Left renal pelvis (tissue), 4 donors: Measurements from ENCODE around the gene NECTIN1. TPM values are rescaled to one million over a fixed set of nuclear protein-coding genes. Genes with fewer than 3 reads are reported as not detected.

Experiments used
- DNase-seq, 4 donors: peaks; one replicate each; pipeline ENCODE4 v3.0.0-alpha.2; 2013; ENCODE audit warnings: low read depth in 4 of 4, low spot score in 3 of 4
- polyA plus RNA-seq, 4 donors: library from polyadenylated mRNA; unstranded; fragments of 120-200 nt; gene quantifications; one replicate each; pipeline ENCODE4 v1.2.1, GENCODE V29; 2013; ENCODE audit not compliant: insufficient read length in 4 of 4

Gene NECTIN1
- polyA plus RNA-seq, 4 donors: 24.1 to 41.6 (median 37.0) TPM

DNA sequence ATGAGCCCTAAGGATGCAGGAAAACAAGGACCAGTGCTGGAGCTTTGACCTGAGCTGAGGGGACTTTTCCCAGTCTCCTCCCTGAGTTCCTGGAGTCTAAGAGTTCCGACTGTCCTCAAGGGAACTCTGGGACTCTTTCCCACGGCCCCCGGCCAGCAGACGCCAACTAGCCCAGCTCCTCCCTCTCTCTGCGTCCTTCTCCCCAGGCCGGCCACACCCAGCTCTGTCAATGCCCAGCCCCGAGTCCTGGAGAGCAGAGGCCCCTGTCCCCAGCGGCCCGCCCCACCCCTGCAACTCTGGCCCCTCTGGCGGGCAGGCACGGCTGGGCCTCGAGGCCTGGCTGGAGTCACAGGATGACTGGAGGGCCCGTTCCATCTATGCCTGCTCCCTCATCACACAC lies 29.8 kb downstream of the NECTIN1 start:
- no peak for DNase-seq

DNA sequence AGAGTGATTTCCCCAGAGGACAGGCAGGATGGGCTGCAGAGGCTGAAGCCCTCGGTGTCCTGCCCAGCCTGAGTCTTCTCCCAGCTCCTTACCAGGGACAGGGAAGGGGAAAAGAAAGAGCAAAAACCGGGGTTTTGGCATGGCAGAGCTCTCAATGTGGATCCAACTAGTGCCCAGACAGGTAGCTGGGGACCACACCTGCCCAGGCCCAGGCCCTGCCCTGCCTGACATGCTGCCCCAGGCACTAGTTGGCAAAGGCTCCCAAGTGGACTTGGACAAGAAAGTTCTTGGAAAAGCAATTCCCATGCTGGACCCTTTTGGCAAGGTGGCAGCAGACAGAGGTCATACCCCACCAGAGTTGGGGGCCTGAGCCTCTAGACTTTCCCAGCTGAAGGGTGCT lies 31.1 kb downstream of the NECTIN1 start:
- DNase-seq: no peak

DNA sequence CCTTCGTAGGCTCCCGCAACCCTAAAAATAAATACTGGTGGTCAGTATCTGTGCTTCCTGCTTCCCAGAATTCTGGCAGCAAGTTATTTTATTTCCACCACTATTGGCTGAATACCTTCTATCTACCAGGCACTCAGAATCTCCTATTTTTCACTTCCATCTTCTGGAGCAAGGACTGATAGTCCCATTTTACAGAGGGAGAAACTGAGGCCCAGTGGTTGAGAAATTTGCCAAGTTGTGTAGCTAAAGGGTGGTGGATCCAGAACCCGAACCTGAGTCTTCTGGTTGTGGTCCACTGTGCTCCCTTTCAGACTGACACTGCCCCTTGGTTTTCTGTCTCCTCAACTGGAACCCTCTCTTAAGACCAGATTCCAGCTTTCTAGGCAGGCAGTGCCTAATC lies 31.6 kb downstream of the NECTIN1 start:
- no peak for DNase-seq

DNA sequence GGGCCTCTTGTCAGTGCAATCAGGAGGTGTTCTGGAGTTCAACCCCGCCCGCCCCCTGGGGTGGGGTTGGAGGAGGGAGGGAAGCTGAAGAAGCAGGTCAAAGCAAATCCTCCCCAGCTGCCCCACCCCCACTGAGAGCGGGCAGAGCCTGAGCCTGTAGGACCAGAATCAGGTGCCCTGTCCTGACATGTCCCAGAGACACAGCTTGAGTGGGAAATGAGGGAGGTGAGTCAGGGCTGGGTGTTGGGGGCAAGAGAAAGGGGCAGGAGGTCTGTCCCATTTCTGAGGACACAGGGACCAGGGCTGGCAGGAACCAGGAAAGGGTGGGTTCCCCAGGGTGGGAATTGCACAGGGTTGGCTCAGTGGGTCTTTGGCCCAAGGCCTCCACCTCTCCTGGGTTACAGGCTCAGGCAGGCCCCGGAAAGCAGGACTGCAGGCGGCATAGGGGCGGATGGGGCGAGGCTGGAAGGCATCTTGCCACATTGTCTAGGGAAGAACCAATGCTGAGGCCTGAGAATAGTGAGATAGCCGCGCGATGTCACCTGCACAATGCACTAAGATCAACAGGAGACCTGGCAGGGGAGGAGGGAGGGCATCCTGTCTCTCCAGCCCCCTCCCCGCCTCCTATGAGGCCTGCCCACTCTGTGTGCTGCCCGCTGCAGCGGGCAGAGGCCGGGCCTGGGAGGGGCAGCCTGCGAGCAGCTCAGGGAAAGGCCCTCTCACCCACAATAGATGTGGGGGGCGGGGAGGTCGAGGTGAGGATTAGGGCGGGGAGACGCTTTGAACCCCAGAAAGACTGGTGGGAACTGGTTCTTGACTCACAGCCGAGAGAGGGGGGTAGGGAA lies 32.4 kb downstream of the NECTIN1 start:
- no peak for DNase-seq

DNA sequence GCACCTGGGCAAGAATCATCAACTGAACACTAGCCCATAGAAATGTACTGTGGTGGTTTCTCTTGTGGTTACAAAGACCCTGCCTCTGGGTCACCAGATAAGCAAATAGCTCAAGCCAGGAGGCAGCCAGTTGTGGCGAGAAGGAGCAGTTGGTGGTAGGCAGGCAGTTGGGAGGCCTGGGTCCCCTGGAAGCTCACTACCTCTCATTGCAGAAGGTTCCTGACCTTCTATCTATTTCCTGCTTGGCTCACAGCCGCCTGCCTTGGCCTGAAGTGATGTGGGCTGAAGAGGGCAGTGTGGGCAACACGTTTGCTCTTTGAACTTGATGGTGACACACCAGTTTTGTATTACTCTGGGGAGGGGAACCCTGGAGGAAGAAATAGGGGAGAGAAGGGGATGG lies 34.7 kb downstream of the NECTIN1 start:
- DNase-seq: no peak

DNA sequence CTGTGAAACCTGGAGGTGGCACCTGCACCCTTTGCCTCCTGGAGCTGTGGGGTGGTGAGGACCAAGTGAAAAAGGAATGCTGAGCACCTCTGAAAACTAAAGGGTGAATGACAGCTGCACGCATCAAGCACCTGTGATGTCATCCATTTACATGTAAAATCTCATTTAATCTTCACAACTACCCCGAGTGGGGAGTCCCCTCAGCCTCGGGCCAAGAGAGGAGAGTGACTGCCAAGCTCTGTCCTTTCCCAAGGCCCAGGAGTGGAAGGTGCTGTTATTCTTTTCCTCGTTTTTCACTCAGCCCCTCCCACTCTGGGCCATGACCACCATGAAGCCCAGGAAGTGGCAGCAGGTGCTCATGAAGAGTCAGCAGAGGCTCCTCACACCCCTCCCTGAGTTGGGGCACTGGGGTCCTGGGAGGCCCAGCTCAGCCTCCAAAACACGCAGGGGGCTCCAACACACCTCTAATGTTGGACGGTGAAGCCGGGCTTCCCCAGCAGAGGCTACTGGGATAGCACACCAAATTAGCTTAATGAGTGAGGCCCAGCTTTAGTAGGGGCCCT lies 35.7 kb downstream of the NECTIN1 start:
- no peak for DNase-seq

DNA sequence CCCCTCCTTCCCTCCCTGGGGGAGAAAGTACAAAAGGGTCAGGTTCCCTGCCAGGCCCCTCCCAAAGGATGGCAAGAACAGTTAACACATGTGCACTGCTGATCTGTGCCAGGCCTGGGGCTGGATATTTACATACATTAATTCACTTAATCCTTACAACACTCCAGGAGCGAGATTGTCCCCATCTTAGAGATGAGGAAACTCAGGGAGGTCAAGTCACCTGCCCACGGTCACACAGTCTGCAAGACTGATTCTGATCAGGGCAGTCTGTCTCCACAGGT lies 36.5 kb downstream of the NECTIN1 start:
- no peak for DNase-seq

DNA sequence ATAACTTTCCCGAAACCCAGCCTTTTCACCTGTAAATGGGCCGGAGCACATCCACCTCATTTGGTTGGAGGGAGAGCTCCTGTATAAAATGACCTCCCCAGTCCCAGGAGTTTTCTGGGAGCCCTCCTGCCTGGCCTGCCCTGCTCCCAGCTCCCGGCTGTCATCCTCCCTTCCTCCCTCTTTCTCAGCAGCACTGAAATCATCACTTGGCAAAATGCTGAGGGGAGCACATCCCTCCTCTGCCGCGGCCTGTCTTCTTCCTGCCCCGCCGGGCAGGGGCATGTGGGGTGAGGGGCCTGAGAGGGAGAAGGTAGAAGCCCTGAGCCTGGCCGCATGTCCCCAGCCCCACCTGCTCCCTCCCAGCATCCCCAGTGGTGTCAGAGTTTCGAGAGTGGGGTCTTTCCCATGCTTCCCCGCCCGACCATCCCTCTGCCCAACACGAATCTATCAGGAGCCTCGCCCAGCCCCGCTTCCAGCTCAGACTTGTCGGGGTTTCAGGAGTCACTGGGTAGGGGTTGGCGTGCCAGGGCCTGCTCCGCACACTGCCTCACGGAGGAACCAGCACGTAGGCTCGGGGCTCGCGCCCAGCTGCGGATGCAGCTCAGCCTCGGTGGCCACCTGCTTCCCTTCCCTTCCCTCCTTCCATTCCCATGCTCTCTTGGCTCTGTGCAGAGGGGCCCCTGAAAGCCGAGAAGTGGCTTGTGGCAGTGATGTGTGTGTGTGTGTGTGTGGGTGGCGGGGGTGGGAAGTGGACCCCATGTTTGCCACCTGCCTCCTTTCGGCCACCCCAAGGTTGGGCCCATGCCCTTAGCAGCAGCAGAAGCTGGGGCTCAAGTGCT lies 37.1 kb downstream of the NECTIN1 start:
- DNase-seq: no peak

DNA sequence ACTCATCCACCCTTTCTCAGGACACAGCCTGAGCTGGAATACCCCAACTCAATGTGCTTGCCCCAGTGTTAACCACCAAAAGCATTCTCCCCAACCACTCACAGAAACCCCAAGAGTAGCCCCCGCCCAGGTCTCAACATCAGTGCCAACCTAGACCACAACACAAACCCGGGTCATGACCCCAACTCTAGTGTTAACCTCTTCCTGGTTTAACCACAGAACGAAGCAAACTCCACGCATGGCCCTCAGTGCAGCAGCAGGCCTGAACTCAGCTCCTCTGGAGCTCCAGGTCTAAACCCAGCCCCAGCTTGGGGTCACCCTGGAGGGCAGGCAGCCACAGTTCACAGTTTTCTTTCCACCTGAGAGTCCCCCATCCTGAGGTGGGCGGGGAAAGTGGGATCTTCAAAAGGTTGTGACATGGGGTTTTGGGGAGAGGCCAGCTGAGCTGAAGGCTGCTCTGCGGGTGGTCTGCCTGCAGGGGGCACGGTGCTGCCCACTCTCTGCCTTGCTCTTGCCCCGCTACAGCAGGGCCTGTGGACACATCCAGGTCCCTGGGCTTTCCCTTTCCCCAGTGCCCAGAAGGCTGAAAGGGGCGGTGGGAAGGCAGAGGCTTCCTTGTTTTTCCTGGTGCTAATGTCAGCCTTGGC lies 37.9 kb downstream of the NECTIN1 start:
- DNase-seq: no peak

DNA sequence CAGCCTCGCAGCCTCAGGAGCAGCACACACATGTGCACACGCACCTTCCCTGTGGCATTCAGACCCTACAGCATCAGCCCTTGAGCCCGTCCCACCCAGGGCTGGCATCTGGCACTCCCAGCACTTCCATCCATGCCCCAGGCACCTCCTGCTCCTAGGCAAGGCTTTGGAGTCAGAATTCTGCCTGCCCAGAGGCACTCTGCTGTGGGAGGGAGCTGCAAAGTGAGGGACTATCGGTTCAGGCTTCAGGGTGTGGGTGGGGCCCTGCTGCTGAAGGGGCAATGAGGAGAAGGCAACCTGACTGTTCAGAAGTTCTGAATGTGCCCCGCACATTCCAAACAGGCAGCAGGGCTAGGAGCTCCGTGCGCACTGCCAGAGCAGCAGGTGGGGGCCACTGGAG lies 39.7 kb downstream of the NECTIN1 start:
- DNase-seq: no peak

DNA sequence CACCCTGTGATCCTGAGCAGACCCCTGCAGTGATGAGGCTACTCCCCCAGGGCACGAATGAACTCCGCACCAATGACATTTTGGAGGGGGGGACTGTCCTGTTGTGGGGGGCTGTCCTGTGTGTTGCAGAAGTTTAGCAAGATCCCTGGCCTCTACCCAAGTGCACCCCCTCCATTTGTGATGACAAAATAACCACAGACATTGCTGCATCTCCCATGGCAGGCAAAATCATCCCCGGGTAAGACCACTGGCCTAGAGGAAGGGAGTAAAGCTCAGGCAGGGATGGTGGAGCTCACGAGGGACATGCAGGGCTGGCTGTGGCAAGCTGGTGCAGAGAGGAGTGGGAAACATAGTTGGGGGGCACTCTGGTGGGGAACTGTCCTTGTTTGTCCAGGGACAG lies 40.6 kb downstream of the NECTIN1 start:
- DNase-seq: no peak

DNA sequence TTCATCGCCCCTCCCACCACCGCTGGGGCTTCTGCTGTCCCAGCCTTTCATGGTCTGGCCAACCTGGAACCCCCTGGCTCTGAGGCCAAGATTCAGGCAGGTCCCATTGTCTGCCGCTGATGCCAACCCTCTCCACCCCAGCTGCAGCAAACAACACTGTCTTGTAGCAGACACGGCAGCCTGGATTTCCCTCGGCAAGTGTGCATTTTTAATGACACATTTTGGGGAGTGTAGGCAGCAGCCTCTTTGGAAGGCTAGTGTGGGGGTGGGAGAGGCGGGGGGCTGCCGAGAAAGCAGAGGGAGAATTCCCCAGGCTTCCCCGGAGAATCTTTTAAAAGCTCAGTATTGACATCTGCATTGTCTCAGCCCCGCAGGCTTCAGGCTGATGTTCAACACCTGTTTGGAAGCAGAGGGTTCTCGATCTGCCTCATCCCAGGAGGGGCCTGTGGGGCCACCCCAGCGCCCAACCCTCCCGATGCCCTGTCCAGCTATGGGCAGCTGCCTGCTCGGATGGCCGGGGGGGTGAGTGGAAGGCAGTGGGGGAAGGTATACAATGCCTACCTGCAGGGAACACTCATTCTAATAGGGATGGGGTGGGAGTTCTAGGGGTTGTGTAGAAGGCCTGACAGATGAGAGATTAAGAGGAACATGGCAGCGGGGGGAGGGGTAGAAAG lies 41.5 kb downstream of the NECTIN1 start:
- DNase-seq: no peak

DNA sequence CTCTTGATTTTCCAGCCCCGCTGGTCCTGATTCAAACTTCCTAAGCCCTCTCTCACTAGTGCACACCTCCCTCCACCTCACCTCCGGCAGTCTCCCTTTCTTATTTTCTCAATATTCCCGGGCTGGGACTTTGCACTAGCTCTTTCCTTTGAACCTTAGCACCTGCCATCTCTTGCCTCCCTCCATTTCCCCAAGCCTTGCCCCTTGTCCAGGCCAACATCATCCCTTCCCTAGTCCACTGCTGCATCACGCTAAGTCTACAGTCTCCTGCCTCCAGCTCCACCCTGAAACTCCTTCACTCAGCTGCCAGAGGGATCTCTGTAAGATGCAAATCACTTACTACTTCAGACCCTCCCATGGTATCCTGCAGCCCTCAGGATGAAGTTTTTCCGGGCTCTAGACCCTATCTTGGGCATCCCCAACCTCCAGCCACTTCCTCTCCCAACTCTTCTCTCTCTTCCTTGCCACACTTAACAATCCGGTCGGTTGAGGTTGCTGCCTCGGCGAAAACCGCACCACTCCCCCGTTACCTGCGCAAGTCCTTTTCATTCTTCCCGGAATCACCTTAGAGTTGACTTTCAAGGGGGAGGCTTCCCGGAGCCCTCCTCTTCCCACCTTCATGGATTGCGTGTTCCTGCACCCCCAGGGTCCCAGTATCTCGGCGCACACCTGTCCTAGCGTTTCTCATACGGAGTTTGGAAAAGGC lies 42.7 kb downstream of the NECTIN1 start:
- DNase-seq: no peak

DNA sequence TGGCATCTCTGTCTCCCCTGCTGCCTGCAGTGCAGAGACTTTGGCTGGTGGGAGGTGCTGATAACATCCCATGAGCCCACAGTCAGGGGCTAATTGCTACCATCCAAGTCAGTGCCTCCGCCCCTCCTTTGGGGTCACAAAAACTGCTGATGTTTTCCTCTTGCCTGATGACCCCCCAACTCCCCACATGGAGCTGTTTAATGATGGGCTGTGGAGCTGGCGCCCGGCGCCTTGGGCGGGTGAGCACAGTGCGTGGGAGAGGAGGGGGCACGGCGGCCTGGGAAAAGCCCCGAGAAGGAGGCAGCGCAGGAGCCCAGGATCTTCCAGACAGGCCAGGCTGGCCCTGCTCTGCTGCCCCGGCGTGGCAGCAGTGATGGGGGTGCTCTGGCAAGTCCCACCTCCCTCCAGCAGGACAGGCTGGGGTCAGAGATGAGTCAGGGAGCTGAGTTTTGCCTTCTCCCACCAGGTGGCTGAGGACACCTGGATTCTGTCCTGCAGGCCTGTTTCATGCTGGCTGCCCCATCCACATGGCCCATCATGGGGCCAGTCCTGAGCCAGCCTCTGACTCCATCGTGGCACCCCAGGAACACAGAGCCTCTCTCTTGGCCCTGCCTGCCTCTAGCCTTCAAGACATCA lies 43.8 kb downstream of the NECTIN1 start:
- DNase-seq: peak in 1 of 4 donors; percentile 69

DNA sequence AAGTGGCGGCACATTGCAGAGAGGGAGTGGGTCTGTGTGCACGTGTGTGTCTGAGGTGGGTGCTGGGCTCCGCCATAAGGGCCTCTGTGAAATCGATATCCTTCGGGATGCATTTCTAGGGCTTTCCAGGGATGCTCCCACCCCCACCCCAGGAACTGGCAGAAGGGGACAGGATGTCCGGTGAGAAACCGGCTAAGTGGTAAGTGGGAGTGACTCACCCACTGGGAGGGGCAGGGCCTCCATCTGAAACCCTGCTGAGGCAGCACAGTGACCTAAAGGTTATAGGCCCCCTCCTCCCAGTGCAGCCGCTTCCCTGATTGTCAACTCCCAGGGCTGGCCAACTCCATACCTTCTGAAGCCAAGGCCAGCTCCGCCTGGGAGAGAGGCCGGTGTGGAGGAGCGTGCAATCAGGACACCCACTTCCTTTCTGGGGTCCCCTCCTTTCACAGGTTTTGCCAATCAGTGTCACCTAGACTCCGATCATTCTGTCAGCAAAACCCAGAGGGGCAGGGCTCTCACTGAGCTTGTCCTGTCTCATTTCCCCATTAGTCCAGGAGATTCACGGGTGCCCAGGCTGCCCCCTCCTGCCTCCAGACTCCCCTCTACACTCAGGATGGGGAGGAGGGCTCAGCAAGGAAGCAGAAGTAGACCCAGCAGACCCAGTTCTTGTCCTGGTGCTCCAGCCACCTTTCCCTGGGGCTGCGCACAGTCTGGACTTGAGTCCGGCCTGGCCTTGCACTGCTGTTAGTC lies 44.5 kb downstream of the NECTIN1 start:
- DNase-seq: no peak

DNA sequence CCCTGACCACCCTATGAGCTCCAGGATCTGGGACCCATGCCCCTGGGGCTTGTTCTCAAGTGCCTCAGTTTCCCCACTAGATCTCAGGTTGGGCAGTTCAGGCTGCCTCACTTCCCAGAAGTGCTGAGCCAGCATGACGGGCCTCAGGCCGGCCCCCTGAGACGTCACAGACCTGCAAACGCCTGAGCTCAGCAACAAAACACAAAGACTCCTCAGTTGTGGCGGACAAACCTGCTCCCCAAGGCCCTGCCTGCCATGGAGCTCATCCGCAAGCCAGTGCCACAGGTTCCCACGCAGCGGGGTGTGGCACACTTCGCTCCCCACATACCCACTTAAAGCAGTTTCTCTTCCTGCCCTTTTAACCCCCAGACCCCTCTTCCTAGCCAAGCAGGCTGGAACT lies 45.2 kb downstream of the NECTIN1 start:
- DNase-seq: no peak

DNA sequence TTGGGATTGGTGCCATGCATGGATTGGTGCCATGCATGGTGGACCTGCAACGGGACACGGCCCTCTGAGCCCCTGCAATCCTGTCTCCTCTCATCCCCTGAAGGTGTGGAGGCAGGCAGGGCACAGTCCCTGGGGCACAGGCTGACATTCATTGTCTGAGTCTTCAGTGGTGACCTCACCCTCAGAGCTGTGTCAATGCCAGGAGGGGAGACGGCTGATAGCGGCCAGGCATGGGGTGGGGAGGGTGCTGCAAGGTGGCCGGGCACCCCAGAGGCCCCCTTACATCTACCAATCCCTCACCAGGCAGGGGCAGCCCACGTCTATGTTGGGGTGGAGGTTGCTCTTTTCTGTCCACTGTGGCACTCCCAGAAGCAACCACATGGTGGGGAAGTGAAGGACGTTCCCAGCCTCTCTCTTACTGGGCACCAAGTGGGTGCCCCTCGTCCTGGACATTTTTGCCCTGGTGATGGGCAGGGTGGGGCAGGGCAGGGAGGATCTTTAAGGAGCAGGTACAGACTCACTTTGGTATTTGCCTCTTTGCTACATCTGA lies 47.6 kb downstream of the NECTIN1 start:
- no peak for DNase-seq

DNA sequence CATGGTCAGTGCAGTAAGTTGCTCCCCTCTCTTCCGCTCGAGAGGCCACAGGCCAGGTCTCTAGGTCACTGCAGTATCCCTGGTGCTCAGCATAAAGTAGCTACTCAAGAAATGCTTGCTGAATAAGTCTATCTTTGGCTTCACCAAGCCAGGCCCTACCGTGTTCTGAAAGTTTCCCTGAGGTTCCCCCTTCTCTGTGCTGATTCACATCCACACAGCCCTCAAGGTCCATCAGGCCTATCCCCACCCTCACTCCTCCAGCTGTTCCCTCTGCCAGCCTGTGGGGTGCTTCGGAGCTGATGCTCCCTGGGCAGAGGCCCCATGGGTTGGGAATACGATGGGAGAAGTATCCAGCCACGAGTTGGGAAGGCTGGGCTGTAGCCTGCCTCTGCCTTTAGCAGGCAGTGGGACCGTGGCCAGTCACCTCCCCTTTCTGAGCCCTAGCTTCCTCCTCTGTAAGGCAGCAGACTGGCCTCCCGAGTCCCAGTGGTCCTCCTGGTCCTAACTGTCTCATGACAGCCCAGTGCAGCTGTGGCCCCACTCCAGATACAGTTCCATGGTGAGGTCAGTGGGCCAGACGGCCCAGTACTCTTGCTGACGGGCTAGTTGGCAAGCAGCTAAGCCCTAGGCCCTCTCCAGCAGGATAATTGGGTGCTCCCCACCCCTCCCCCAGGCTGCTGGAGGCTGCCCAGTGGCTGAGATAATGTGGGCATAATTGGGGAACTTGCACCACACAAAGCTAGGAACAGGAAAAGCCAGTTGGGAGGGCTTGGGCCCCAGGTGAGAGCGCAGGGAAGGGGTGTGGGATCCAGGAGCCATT lies 48.2 kb downstream of the NECTIN1 start:
- DNase-seq: no peak
